H1 (cell line): Measurements from ENCODE around the gene GPX7. TPM values are rescaled to one million over a fixed set of nuclear protein-coding genes. Genes with fewer than 3 reads are reported as not detected.

Experiments used
- CTCF ChIA-PET: fragments of 300-600 bp; sonication (Branson Sonifier 250); formaldehyde crosslinking; loops from one replicate; lab custom pipeline; 2021; ENCODE audit not compliant: partially characterized antibody; lab: Charles Lee
- POLR2A ChIA-PET: fragments of 300-600 bp; sonication (Branson Sonifier 250); formaldehyde crosslinking; loops from one replicate; lab custom pipeline; 2021; ENCODE audit warnings: inconsistent platforms; ENCODE audit not compliant: partially characterized antibody; lab: Charles Lee
- DNase-seq, 2 experiments: peaks; one replicate each; pipeline versions ENCODE4 v3.0.0 to v3.0.0-alpha.2; 2010 to 2022; ENCODE audit warnings: low spot score in 2 of 2, low read depth in 1 of 2, mixed read lengths in 1 of 2
- FAIRE-seq: peaks from 2 replicates; lab custom pipeline; 2011; peaks lifted over from hg19 to GRCh38; lab: Jason Lieb, UNC
- H2AFZ ChIP-seq: 2 replicates; pipeline ENCODE4 v1.8.1; 2012; ENCODE audit warnings: low read length, inconsistent platforms
- H2AK5ac ChIP-seq: 2 replicates; pipeline ENCODE4 v1.6.1; 2013; ENCODE audit warnings: low read depth, low read length
- H2BK120ac ChIP-seq: replicated peaks from 2 replicates; pipeline ENCODE3; 2013; ENCODE audit warnings: low read depth, low read length, inconsistent platforms
- H2BK12ac ChIP-seq: 2 replicates; pipeline ENCODE4 v1.6.1; 2013; ENCODE audit warnings: low read depth, low read length
- H2BK15ac ChIP-seq: 2 replicates; pipeline ENCODE4 v1.6.1; 2013; ENCODE audit warnings: low read length
- H2BK20ac ChIP-seq: 2 replicates; pipeline ENCODE4 v1.6.1; 2013; ENCODE audit warnings: low read length
- H2BK5ac ChIP-seq: 2 replicates; pipeline ENCODE4 v1.6.1; 2013; ENCODE audit warnings: low read depth, low read length
- H3K14ac ChIP-seq: 2 replicates; pipeline ENCODE4 v1.6.1; 2013; ENCODE audit warnings: inconsistent platforms; ENCODE audit not compliant: insufficient read length
- H3K18ac ChIP-seq: 2 replicates; pipeline ENCODE4 v1.6.1; 2013; ENCODE audit warnings: low read length; ENCODE audit errors: extremely low read depth
- H3K23ac ChIP-seq: 2 replicates; pipeline ENCODE4 v1.6.1; 2013; ENCODE audit warnings: inconsistent platforms; ENCODE audit not compliant: insufficient read length
- H3K23me2 ChIP-seq: 2 replicates; pipeline ENCODE4 v1.6.1; 2013; ENCODE audit warnings: low read depth, low read length
- H3K27ac ChIP-seq: 2 replicates; pipeline ENCODE4 v1.6.1; 2011; ENCODE audit warnings: low read depth, low read length, inconsistent platforms
- H3K27me3 ChIP-seq, 4 experiments: replicated peaks in 1 of 4; 1 replicate in 1 of 4; 2 replicates in 3 of 4; pipeline versions ENCODE4 v1.6.1 to v1.8.1; 2011 to 2013; ENCODE audit warnings: low read length in 3 of 4, mild to moderate bottlenecking in 3 of 4, inconsistent platforms in 2 of 4, mixed read lengths in 2 of 4, moderate library complexity in 1 of 4; ENCODE audit not compliant: control insufficient read depth in 3 of 4, insufficient read depth in 3 of 4; ENCODE audit errors: extremely low read depth in 1 of 4
- H3K36me3 ChIP-seq, 4 experiments: 2 replicates each; pipeline versions ENCODE4 v1.6.1 to v1.8.1; 2011 to 2013; ENCODE audit warnings: mild to moderate bottlenecking in 4 of 4, low read length in 3 of 4, moderate library complexity in 2 of 4, control low read depth in 1 of 4, inconsistent platforms in 1 of 4; ENCODE audit not compliant: insufficient read depth in 4 of 4, control insufficient read depth in 2 of 4
- H3K4ac ChIP-seq: replicated peaks from 2 replicates; pipeline ENCODE3; 2013; ENCODE audit warnings: low read length, low read depth, mixed read lengths, inconsistent platforms; ENCODE audit not compliant: insufficient read length
- H3K4me1 ChIP-seq, 4 experiments: replicated peaks in 1 of 4; 1 replicate in 1 of 4; 2 replicates in 3 of 4; pipeline versions ENCODE4 v1.6.1 to v1.8.1; 2011 to 2013; ENCODE audit warnings: low read length in 3 of 4, inconsistent platforms in 2 of 4, mixed read lengths in 1 of 4; ENCODE audit not compliant: insufficient read depth in 4 of 4, control insufficient read depth in 3 of 4
- H3K4me2 ChIP-seq, 2 experiments: 2 replicates each; pipeline versions ENCODE4 v1.6.1 to v1.8.1; 2011 to 2013; ENCODE audit warnings: low read depth in 2 of 2, low read length in 2 of 2, control low read depth in 1 of 2, inconsistent platforms in 1 of 2, mild to moderate bottlenecking in 1 of 2; ENCODE audit not compliant: insufficient read depth in 1 of 2
- H3K4me3 ChIP-seq, 4 experiments: fragments of 200-600, 300-600 bp in 1 of 4; sonication (generic), shearing (Covaris generic), sonication (Bioruptor Twin) in 1 of 4; 2 replicates each; pipeline versions ENCODE4 v1.5.1 to v1.8.1; 2011 to 2016; ENCODE audit warnings: low read length in 4 of 4, low read depth in 3 of 4, control low read depth in 2 of 4, inconsistent platforms in 2 of 4, mild to moderate bottlenecking in 2 of 4, mixed read lengths in 1 of 4, moderate library complexity in 1 of 4; ENCODE audit not compliant: insufficient read depth in 2 of 4; ENCODE audit errors: extremely low read depth in 1 of 4
- H3K56ac ChIP-seq: replicated peaks from 2 replicates; pipeline ENCODE3; 2013; ENCODE audit warnings: low read depth, mild to moderate bottlenecking, mixed read lengths, low read length, inconsistent platforms; ENCODE audit not compliant: insufficient read length
- H3K79me1 ChIP-seq: 2 replicates; pipeline ENCODE4 v1.6.1; 2013; ENCODE audit warnings: low read depth, low read length, control low read depth
- H3K79me2 ChIP-seq, 2 experiments: 2 replicates each; pipeline versions ENCODE4 v1.6.1 to v1.8.1; 2012 to 2013; ENCODE audit warnings: low read length in 2 of 2, mild to moderate bottlenecking in 2 of 2, inconsistent platforms in 1 of 2; ENCODE audit not compliant: insufficient read depth in 2 of 2, control insufficient read depth in 1 of 2
- H3K9ac ChIP-seq, 4 experiments: replicated peaks in 1 of 4; 1 replicate in 1 of 4; 2 replicates in 3 of 4; pipeline versions ENCODE4 v1.6.1 to v1.8.1; 2011 to 2013; ENCODE audit warnings: low read depth in 3 of 4, low read length in 3 of 4, control low read depth in 2 of 4, mild to moderate bottlenecking in 2 of 4, moderate library complexity in 2 of 4, inconsistent platforms in 1 of 4; ENCODE audit errors: extremely low read depth in 1 of 4
- H3K9me3 ChIP-seq, 2 experiments: 2 replicates each; pipeline versions ENCODE4 v1.6.1 to v1.8.1; 2012 to 2013; ENCODE audit warnings: mild to moderate bottlenecking in 2 of 2, moderate library complexity in 2 of 2, control low read depth in 1 of 2, inconsistent platforms in 1 of 2, low read depth in 1 of 2, low read length in 1 of 2, mixed read lengths in 1 of 2; ENCODE audit not compliant: insufficient read depth in 2 of 2
- H4K20me1 ChIP-seq, 2 experiments: replicated peaks in 1 of 2; 2 replicates each; pipeline versions ENCODE3 to v1.8.1; 2011 to 2013; ENCODE audit warnings: inconsistent platforms in 2 of 2, low read length in 2 of 2, mild to moderate bottlenecking in 1 of 2; ENCODE audit not compliant: insufficient read depth in 2 of 2, control insufficient read depth in 1 of 2
- H4K5ac ChIP-seq: 2 replicates; pipeline ENCODE4 v1.6.1; 2013; ENCODE audit warnings: low read length, low read depth, mixed read lengths, inconsistent platforms; ENCODE audit not compliant: insufficient read length
- H4K8ac ChIP-seq: 2 replicates; pipeline ENCODE4 v1.8.0; 2013; ENCODE audit warnings: mild to moderate bottlenecking, moderate library complexity, low read length, inconsistent platforms; ENCODE audit not compliant: insufficient read depth; ENCODE audit errors: extremely low read depth
- H4K91ac ChIP-seq: replicated peaks from 2 replicates; pipeline ENCODE3; 2013; ENCODE audit warnings: low read length, mixed read lengths, inconsistent platforms; ENCODE audit not compliant: insufficient read length
- JUND ChIP-seq: IDR thresholded peaks from 2 replicates; pipeline ENCODE4 v1.6.1; 2011; ENCODE audit warnings: mild to moderate bottlenecking, improper control_type of control experiment, low read length
- ZNF274 ChIP-seq: IDR thresholded peaks from 2 replicates; pipeline ENCODE4 v1.7.0; 2012; ENCODE audit warnings: low read length, borderline replicate concordance; ENCODE audit errors: extremely low read depth
- WGBS, 2 experiments: shearing (Covaris generic) in 1 of 2; methylation state at CpG; one replicate each; pipeline versions ENCODE4 v1.1.6 to v1.1.7; 2013 to 2015; ENCODE audit warnings: low lambda C conversion rate in 2 of 2, mixed read lengths in 2 of 2, inconsistent platforms in 1 of 2, low coverage in 1 of 2, missing lambda C conversion rate in 1 of 2; ENCODE audit not compliant: insufficient replicate concordance in 2 of 2, insufficient coverage in 1 of 2, insufficient read length in 1 of 2; ENCODE audit errors: extremely low coverage in 1 of 2, missing lambda C conversion rate in 1 of 2; 5-methylcytosine and 5-hydroxymethylcytosine counted together
- polyA plus RNA-seq, 7 experiments: library from polyadenylated mRNA; depleted of rRNA in 3 of 7; stranded (reverse) in 5 of 7; unstranded in 2 of 7; fragments of >200 nt in 5 of 7; fragments of 200-250 nt in 2 of 7; gene quantifications; 1 replicate in 5 of 7; 2 replicates in 1 of 7; 4 replicates in 1 of 7; pipeline versions ENCODE4 v1.2.1 to v1.2.3, GENCODE V29; 2011 to 2013; ENCODE audit warnings: missing spikeins in 2 of 7, mixed read lengths in 2 of 7
- total RNA-seq: library from RNA; stranded (reverse); fragmentation: NEBNext Ultra II Directional; extraction: Animal tissue kit (Norgen Biotek cat#: 25700); gene quantifications from 2 replicates; pipeline ENCODE4 v1.2.1, GENCODE V29; 2021

Gene GPX7
- total and polyA plus RNA-seq, 2 of the 8 experiments (the other 6 are each of a cell fraction or from before 2014, with no cell fraction given) = 13.0 to 37.5 TPM

- ChIA-PET CTCF (interaction anchor here (1.0 to 1.4 kb wide), 2 partner anchors 44 to 46 kb away, joined by 3 read pairs; no protein-coding TSS in a partner anchor), POLR2A (no interaction called here)
- H3K18ac ChIP-seq = no peak overlapping the region
- H2BK20ac ChIP-seq = no peak overlapping the region
- peaks cover 0 to 2% (median 0%) of the 10 kb centered on the region in 4 experiments; a peak in 1 of 7 replicates for H3K4me1 ChIP-seq
- no peaks in the 10 kb centered on the region for H3K36me3 ChIP-seq
- H3K79me1 ChIP-seq = no peaks in the 10 kb centered on the region
- H3K4me2 ChIP-seq = no peak overlapping the region
- H3K4ac ChIP-seq = no peak overlapping the region
- H3K79me2 ChIP-seq = no peaks in the 10 kb centered on the region
- 88% methylated on average over 6 of the region's 6 CpGs; no CpG with 5 or more reads in 1 of the 2 experiments for WGBS, 2 experiments
- H3K14ac ChIP-seq = no peak overlapping the region
- H3K23me2 ChIP-seq = no peaks in the 10 kb centered on the region
- H3K27me3 ChIP-seq = no peaks in the 10 kb centered on the region
- H2BK120ac ChIP-seq = no peak overlapping the region
- H2AK5ac ChIP-seq = no peak overlapping the region
- H4K91ac ChIP-seq = no peak overlapping the region
- H2BK5ac ChIP-seq = no peak overlapping the region
- H3K9ac ChIP-seq = no peak overlapping the region
- H3K4me3 ChIP-seq = no peak overlapping the region
- TF ChIP-seq JUND (peak; percentile 40; the same call in 1 of the 2 replicates), ZNF274 (no peak)
- no peak overlapping the region for H4K8ac ChIP-seq
- H2BK15ac ChIP-seq = no peak overlapping the region
- no peak overlapping the region for H3K23ac ChIP-seq
- H3K9me3 ChIP-seq = no peaks in the 10 kb centered on the region
- H4K20me1 ChIP-seq = no peaks in the 10 kb centered on the region
- FAIRE-seq = no peak
- H2AFZ ChIP-seq = no peak overlapping the region
- no peak overlapping the region for H4K5ac ChIP-seq
- H3K56ac ChIP-seq = no peak overlapping the region
- no peak overlapping the region for H2BK12ac ChIP-seq
- no peak for DNase-seq
- H3K27ac ChIP-seq = no peak overlapping the region
These were observed 38.5 kb downstream of the GPX7 start for GRCh38 chr1:52640697-52641096.
